ENCODE results near the gene MOB3B.

The MOB3B gene

GRCh38 chr9:27356446-27356845 is 173.2 kb downstream of the MOB3B start:
- no peak for TF ChIP-seq CTCF (conservative IDR thresholded peaks at IDR 0.05)
- no peak overlapping the region for H3K27ac ChIP-seq

GRCh38 chr9:27355166-27355565 is 174.4 kb downstream of the MOB3B start:
- no peak overlapping the region for H3K27ac ChIP-seq
- no peak for TF ChIP-seq CTCF (conservative IDR thresholded peaks at IDR 0.05)

GRCh38 chr9:27353474-27354229 is 176.0 kb downstream of the MOB3B start:
- H3K27ac ChIP-seq: no peak overlapping the region
- no peak for TF ChIP-seq CTCF (conservative IDR thresholded peaks at IDR 0.05)

GRCh38 chr9:27353166-27353473 is 176.5 kb downstream of the MOB3B start:
- no peak overlapping the region for H3K27ac ChIP-seq
- TF ChIP-seq CTCF (conservative IDR thresholded peaks at IDR 0.05): no peak

- no peak for TF ChIP-seq CTCF (conservative IDR thresholded peaks at IDR 0.05)
- H3K27ac ChIP-seq: no peak overlapping the region
Observed at GRCh38 chr9:27352457-27353165, 177.0 kb downstream of the MOB3B start.

- H3K27ac ChIP-seq: no peak overlapping the region
- no peak for TF ChIP-seq CTCF (conservative IDR thresholded peaks at IDR 0.05)
Observed at GRCh38 chr9:27351438-27351837, 178.2 kb downstream of the MOB3B start.

GRCh38 chr9:27350382-27350976 is 179.1 kb downstream of the MOB3B start:
- H3K27ac ChIP-seq: no peak overlapping the region
- TF ChIP-seq CTCF (conservative IDR thresholded peaks at IDR 0.05): no peak
